Measurements from ENCODE around the gene CCR6.

Gene CCR6

DNA sequence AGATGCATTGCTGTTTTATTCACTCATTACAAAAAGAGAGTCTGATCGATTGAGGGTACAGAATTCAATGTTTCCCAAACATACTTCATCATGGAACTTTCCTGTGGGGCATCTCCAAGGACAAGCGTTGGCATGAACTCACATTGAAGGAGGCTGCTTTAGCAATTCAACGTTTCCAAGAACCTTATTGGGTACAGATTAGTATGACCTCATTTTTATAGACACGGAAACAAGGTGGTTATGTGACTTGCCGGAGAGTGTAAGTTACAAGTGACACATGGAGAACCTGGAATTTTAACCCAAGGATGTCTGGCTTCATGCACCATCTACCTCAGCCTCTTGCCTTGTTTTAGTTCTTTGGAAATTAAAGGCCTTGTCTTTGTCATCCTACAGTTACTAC is 26.1 kb downstream of the CCR6 start:
- DNase-seq (ENCODE audit: low read depth) = no peak
- no peak for TF ChIP-seq CTCF (conservative IDR thresholded peaks at IDR 0.05; ENCODE audit: low read depth, low read length)
- H3K4me3 ChIP-seq (ENCODE audit: low read depth, low read length) = no peak overlapping the region

DNA sequence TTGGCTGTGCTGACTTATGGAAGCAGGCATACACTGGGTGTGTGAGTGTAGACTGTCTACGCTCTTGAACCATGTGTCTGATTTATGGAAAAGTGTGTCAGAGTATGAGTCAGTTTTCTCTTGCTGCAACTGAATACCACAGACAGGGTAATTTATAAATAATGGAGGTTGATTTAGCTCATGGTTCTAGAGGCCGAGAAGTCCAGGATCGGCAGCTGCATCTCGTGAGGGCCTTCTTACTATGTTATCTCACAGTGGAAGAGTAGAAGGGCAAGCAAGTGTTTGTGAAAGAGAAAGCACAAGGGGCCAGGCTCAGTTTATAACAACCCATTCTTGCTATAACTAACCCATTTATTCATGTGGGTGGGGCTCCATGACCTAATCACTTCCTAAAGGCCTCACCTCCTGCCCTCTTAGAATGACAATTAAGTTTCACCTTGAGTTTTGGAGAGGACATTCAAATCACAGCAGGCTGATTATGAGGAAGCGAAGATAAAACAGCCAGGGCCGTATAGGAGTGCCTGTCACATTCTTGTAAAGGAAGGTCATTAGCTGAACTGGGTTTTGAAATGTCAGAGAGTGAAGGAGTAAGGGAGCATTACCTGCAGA is 28.1 kb downstream of the CCR6 start:
- TF ChIP-seq CTCF (conservative IDR thresholded peaks at IDR 0.05; ENCODE audit: low read depth, low read length) = no peak
- no peak overlapping the region for H3K4me3 ChIP-seq (ENCODE audit: low read depth, low read length)
- no peak for DNase-seq (ENCODE audit: low read depth)

GRCh38 chr6:167151648-167152047 is 28.8 kb downstream of the CCR6 start:
- TF ChIP-seq CTCF (conservative IDR thresholded peaks at IDR 0.05; ENCODE audit: low read depth, low read length) = no peak
- no peak for DNase-seq (ENCODE audit: low read depth)

GRCh38 chr6:167152862-167153261 is 30.0 kb downstream of the CCR6 start:
- no peak for DNase-seq (ENCODE audit: low read depth)
- no peak overlapping the region for H3K4me3 ChIP-seq (ENCODE audit: low read depth, low read length)
- TF ChIP-seq CTCF (conservative IDR thresholded peaks at IDR 0.05; ENCODE audit: low read depth, low read length) = no peak

More at GRCh38 chr6:167151648-167152047, 28.8 kb downstream of the CCR6 start:
- no peak overlapping the region for H3K4me3 ChIP-seq (ENCODE audit: low read depth, low read length)

- no peak for TF ChIP-seq CTCF (conservative IDR thresholded peaks at IDR 0.05; ENCODE audit: low read depth, low read length)
- H3K4me3 ChIP-seq (ENCODE audit: low read depth, low read length) = no peak overlapping the region
- no peak for DNase-seq (ENCODE audit: low read depth)
Observed at GRCh38 chr6:167153521-167153959, 30.6 kb downstream of the CCR6 start.

DNA sequence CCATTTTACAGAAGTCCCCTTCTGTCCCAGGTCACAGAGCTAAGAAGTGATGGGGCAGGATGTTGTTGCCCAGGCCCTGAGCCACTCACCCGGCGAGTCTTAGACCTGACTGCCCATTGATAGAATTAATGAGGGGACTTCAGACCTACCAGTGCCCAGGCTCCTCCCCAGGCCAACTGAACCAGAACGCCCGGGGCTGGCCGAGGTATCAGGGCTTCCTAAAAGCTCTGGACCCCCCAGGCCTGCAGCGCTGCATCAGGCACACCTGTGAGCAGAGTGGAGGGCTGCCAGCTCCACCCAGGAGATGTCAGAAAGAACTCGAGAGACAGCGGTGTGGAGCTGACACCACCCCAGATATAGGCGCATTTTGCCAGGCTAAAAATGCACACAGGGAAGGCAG is 31.4 kb downstream of the CCR6 start:
- no peak for TF ChIP-seq CTCF (conservative IDR thresholded peaks at IDR 0.05; ENCODE audit: low read depth, low read length)
- DNase-seq (ENCODE audit: low read depth) = no peak

GRCh38 chr6:167154895-167155294 is 32.0 kb downstream of the CCR6 start:
- DNase-seq (ENCODE audit: low read depth) = no peak
- TF ChIP-seq CTCF (conservative IDR thresholded peaks at IDR 0.05; ENCODE audit: low read depth, low read length) = no peak
- no peak overlapping the region for H3K4me3 ChIP-seq (ENCODE audit: low read depth, low read length)

More for the DNA sequence above, 31.4 kb downstream of the CCR6 start:
- no peak overlapping the region for H3K4me3 ChIP-seq (ENCODE audit: low read depth, low read length)
